Measurements from ENCODE around the gene KCTD20.

The KCTD20 gene

GRCh38 chr6:36493319-36493718 is 50.5 kb downstream of the KCTD20 start:
- H3K4me3 ChIP-seq (replicated peaks; ENCODE audit: low read depth, low read length) = no peak overlapping the region
- no peak for DNase-seq (ENCODE audit: extremely low read depth, low read depth)
- TF ChIP-seq, protein P1, sequence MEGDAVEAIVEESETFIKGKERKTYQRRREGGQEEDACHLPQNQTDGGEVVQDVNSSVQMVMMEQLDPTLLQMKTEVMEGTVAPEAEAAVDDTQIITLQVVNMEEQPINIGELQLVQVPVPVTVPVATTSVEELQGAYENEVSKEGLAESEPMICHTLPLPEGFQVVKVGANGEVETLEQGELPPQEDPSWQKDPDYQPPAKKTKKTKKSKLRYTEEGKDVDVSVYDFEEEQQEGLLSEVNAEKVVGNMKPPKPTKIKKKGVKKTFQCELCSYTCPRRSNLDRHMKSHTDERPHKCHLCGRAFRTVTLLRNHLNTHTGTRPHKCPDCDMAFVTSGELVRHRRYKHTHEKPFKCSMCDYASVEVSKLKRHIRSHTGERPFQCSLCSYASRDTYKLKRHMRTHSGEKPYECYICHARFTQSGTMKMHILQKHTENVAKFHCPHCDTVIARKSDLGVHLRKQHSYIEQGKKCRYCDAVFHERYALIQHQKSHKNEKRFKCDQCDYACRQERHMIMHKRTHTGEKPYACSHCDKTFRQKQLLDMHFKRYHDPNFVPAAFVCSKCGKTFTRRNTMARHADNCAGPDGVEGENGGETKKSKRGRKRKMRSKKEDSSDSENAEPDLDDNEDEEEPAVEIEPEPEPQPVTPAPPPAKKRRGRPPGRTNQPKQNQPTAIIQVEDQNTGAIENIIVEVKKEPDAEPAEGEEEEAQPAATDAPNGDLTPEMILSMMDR (IDR thresholded peaks at IDR 0.05; ENCODE audit: low read depth, low read length, missing control alignments) = no peak

- no peak overlapping the region for H3K4me3 ChIP-seq (replicated peaks; ENCODE audit: low read depth, low read length)
- TF ChIP-seq, protein P1 (IDR thresholded peaks at IDR 0.05; ENCODE audit: low read depth, low read length, missing control alignments) = no peak
- DNase-seq (ENCODE audit: extremely low read depth, low read depth) = no peak
Observed at GRCh38 chr6:36493859-36494258, 51.1 kb downstream of the KCTD20 start.

GRCh38 chr6:36495086-36495485 is 52.3 kb downstream of the KCTD20 start:
- no peak for DNase-seq (ENCODE audit: extremely low read depth, low read depth)
- TF ChIP-seq, protein P1 (IDR thresholded peaks at IDR 0.05; ENCODE audit: low read depth, low read length, missing control alignments) = no peak
- no peak overlapping the region for H3K4me3 ChIP-seq (replicated peaks; ENCODE audit: low read depth, low read length)

GRCh38 chr6:36499918-36500317 is 57.1 kb downstream of the KCTD20 start:
- TF ChIP-seq, protein P1 (IDR thresholded peaks at IDR 0.05; ENCODE audit: low read depth, low read length, missing control alignments) = no peak
- DNase-seq (ENCODE audit: extremely low read depth, low read depth) = no peak
- no peak overlapping the region for H3K4me3 ChIP-seq (replicated peaks; ENCODE audit: low read depth, low read length)

- DNase-seq (ENCODE audit: extremely low read depth, low read depth) = no peak
- TF ChIP-seq, protein P1 (IDR thresholded peaks at IDR 0.05; ENCODE audit: low read depth, low read length, missing control alignments) = no peak
- no peak overlapping the region for H3K4me3 ChIP-seq (replicated peaks; ENCODE audit: low read depth, low read length)
Observed at GRCh38 chr6:36501686-36502085, 58.9 kb downstream of the KCTD20 start.

- H3K4me3 ChIP-seq (replicated peaks; ENCODE audit: low read depth, low read length) = no peak overlapping the region
- TF ChIP-seq, protein P1 (IDR thresholded peaks at IDR 0.05; ENCODE audit: low read depth, low read length, missing control alignments) = no peak
- no peak for DNase-seq (ENCODE audit: extremely low read depth, low read depth)
Observed at GRCh38 chr6:36504181-36504580, 61.4 kb downstream of the KCTD20 start.

DNA sequence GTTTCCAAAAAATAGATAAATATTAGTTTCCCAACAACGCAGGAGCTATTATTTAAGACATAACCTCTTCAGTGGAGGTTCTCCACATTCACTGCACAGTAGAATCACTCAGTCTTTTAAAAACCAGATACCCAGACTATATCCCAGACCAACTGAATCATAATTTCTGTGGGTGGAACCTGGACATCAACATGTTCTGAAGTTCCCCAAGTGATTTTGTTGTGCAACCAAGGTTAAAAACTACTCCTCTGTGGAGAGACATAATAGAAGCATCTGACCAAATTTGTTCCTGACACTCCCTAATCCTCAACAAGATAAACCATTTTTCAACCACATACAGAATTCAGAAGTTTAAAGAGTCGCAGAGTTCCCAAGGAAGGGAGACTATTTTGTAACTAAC is 62.2 kb downstream of the KCTD20 start:
- TF ChIP-seq, protein P1 (IDR thresholded peaks at IDR 0.05; ENCODE audit: low read depth, low read length, missing control alignments) = no peak
- H3K4me3 ChIP-seq (replicated peaks; ENCODE audit: low read depth, low read length) = no peak overlapping the region
- DNase-seq (ENCODE audit: extremely low read depth, low read depth) = no peak
